CD4-positive, CD25-positive, alpha-beta regulatory T cell (primary cell): ENCODE results near the gene TMEM120B. TPM values are rescaled to one million over a fixed set of nuclear protein-coding genes. Genes with fewer than 3 reads are reported as not detected.

Source experiments
- ATAC-seq, 2 donors: fragments of 150-1000 bp; cut with Tn5 transposase; one replicate each; pipeline ENCODE4 v1.10.0; 2021; ENCODE audit warnings: low read depth in 2 of 2, moderate number of reproducible peaks in 2 of 2, moderate library complexity in 1 of 2
- DNase-seq, 3 donors: peaks; one replicate each; pipeline versions ENCODE4 v3.0.0 to v3.0.0-alpha.2; 2012 to 2022; ENCODE audit warnings: mixed read lengths in 1 of 3
- H3K27ac ChIP-seq: one replicate; pipeline ENCODE4 v1.7.0; 2013; ENCODE audit warnings: mild to moderate bottlenecking, low read length; ENCODE audit not compliant: insufficient read depth, poor library complexity, severe bottlenecking
- H3K27me3 ChIP-seq: one replicate; pipeline ENCODE4 v1.7.0; 2013; ENCODE audit warnings: low read length; ENCODE audit not compliant: control insufficient read depth, insufficient read depth
- H3K36me3 ChIP-seq: one replicate; pipeline ENCODE4 v1.7.0; 2013; ENCODE audit warnings: mild to moderate bottlenecking, low read length, moderate library complexity; ENCODE audit not compliant: control insufficient read depth, insufficient read depth
- H3K4me1 ChIP-seq: 2 replicates; pipeline ENCODE4 v1.7.0; 2013; ENCODE audit warnings: mild to moderate bottlenecking, low read length; ENCODE audit not compliant: insufficient read depth, control insufficient read depth, poor library complexity, severe bottlenecking
- H3K4me3 ChIP-seq: one replicate; pipeline ENCODE4 v1.7.0; 2013; ENCODE audit warnings: low read depth, mild to moderate bottlenecking, low read length, moderate library complexity
- H3K9me3 ChIP-seq, 2 experiments: 1 replicate in 1 of 2; 2 replicates in 1 of 2; pipeline ENCODE4 v1.7.0; 2013; ENCODE audit warnings: low read length in 2 of 2, mild to moderate bottlenecking in 1 of 2, moderate library complexity in 1 of 2; ENCODE audit not compliant: control insufficient read depth in 2 of 2
- H3K27ac Mint-ChIP-seq, 3 donors: one replicate each; pipeline ENCODE4 v1.8.0; 2020 to 2022; ENCODE audit warnings: mild to moderate bottlenecking in 3 of 3, mixed read lengths in 3 of 3, moderate library complexity in 2 of 3
- H3K27me3 Mint-ChIP-seq: one replicate; pipeline ENCODE4 v1.8.0; 2022; ENCODE audit warnings: mild to moderate bottlenecking, mixed read lengths
- H3K36me3 Mint-ChIP-seq: one replicate; pipeline ENCODE4 v1.8.0; 2020; ENCODE audit warnings: mixed read lengths
- H3K4me1 Mint-ChIP-seq, 4 donors: one replicate each; pipeline ENCODE4 v1.8.0; 2020 to 2022; ENCODE audit warnings: mixed read lengths in 4 of 4, mild to moderate bottlenecking in 1 of 4
- H3K4me3 Mint-ChIP-seq, 4 donors: one replicate each; pipeline ENCODE4 v1.8.0; 2020 to 2022; ENCODE audit warnings: mild to moderate bottlenecking in 4 of 4, mixed read lengths in 4 of 4, moderate library complexity in 3 of 4
- H3K9me3 Mint-ChIP-seq, 7 donors: one replicate each; pipeline ENCODE4 v1.8.0; 2020 to 2022; ENCODE audit warnings: mixed read lengths in 7 of 7, mild to moderate bottlenecking in 3 of 7, moderate library complexity in 2 of 7
- polyA plus RNA-seq, 4 donors: library from polyadenylated mRNA; unstranded; fragments of 300-500 nt; fragmentation: Illumina TruSeq; gene quantifications; one replicate each; pipeline ENCODE4 v1.2.3, GENCODE V29; 2021
- total RNA-seq: library from RNA; stranded (reverse); gene quantifications from one replicate; pipeline ENCODE4 v1.2.3, GENCODE V29; 2022

TMEM120B gene
- total and polyA plus RNA-seq, 5 donors from 2014 or later, result 2.6 to 7.5 (median 2.7) TPM

GRCh38 chr12:121813951-121814350 lies 101.4 kb downstream of the TMEM120B start:
- Mint-ChIP-seq H3K36me3 (peaks cover 35% of the 10 kb centered on the region), H3K27ac (peak overlapping the region in 1 of 3 donors; percentile 66), H3K4me1 (peaks cover 10 to 55% (median 29%) of the 10 kb centered on the region in 4 donors), H3K27me3 (no peaks in the 10 kb centered on the region), H3K9me3 (no peaks in the 10 kb centered on the region), H3K4me3 (peak overlapping the region in 3 of 4 donors; percentile 82 to 92 (median 88))
- DNase-seq, result no peak
- no peaks in the 10 kb centered on the region for H3K9me3 ChIP-seq
- peaks cover 48% of the 10 kb centered on the region for H3K4me1 ChIP-seq
- H3K4me3 ChIP-seq, result no peak overlapping the region
- H3K27ac ChIP-seq, result no peak overlapping the region
- no peak for ATAC-seq
- no peaks in the 10 kb centered on the region for H3K27me3 ChIP-seq
- peaks cover 67% of the 10 kb centered on the region for H3K36me3 ChIP-seq

- Histone ChIP-seq H3K27me3 (no peaks in the 10 kb centered on the region), H3K36me3 (peaks cover 67% of the 10 kb centered on the region), H3K4me3 (no peak overlapping the region), H3K9me3 (no peaks in the 10 kb centered on the region), H3K4me1 (peaks cover 47% of the 10 kb centered on the region), H3K27ac (no peak overlapping the region)
- DNase-seq (no peak), ATAC-seq (no peak)
- peaks cover 29% of the 10 kb centered on the region for H3K36me3 Mint-ChIP-seq
- no peaks in the 10 kb centered on the region for H3K9me3 Mint-ChIP-seq
- H3K4me3 Mint-ChIP-seq, result no peak overlapping the region
- no peak overlapping the region for H3K27ac Mint-ChIP-seq
- no peaks in the 10 kb centered on the region for H3K27me3 Mint-ChIP-seq
- H3K4me1 Mint-ChIP-seq, result peaks cover 5 to 52% (median 26%) of the 10 kb centered on the region in 4 donors
Observed at GRCh38 chr12:121814429-121815119, 102.0 kb downstream of the TMEM120B start.

GRCh38 chr12:121815263-121815662 lies 102.7 kb downstream of the TMEM120B start:
- H3K27me3 ChIP-seq, result no peaks in the 10 kb centered on the region
- no peak for DNase-seq
- H3K4me1 ChIP-seq, result peaks cover 40% of the 10 kb centered on the region
- peaks cover 5 to 48% (median 25%) of the 10 kb centered on the region in 4 donors for H3K4me1 Mint-ChIP-seq
- H3K27me3 Mint-ChIP-seq, result no peaks in the 10 kb centered on the region
- H3K36me3 Mint-ChIP-seq, result peaks cover 27% of the 10 kb centered on the region
- peaks cover 69% of the 10 kb centered on the region for H3K36me3 ChIP-seq
- ATAC-seq, result no peak
- no peak overlapping the region for H3K4me3 ChIP-seq
- H3K27ac ChIP-seq, result no peak overlapping the region
- H3K9me3 ChIP-seq, result no peaks in the 10 kb centered on the region
- peak overlapping the region in 2 of 4 donors; percentile 32 to 41 for H3K4me3 Mint-ChIP-seq
- peak overlapping the region in 1 of 3 donors; percentile 43 for H3K27ac Mint-ChIP-seq
- H3K9me3 Mint-ChIP-seq, result no peaks in the 10 kb centered on the region

GRCh38 chr12:121816925-121817647 lies 104.5 kb downstream of the TMEM120B start:
- DNase-seq (no peak), ATAC-seq (no peak)
- Histone ChIP-seq H3K27me3 (no peaks in the 10 kb centered on the region), H3K4me3 (no peak overlapping the region), H3K36me3 (peaks cover 80% of the 10 kb centered on the region), H3K9me3 (no peaks in the 10 kb centered on the region), H3K27ac (no peak overlapping the region), H3K4me1 (peaks cover 21% of the 10 kb centered on the region)
- Mint-ChIP-seq H3K4me3 (peak overlapping the region in 2 of 4 donors; percentile 62 to 83), H3K27ac (peak overlapping the region in 1 of 3 donors; percentile 57), H3K36me3 (peaks cover 26% of the 10 kb centered on the region), H3K27me3 (no peaks in the 10 kb centered on the region), H3K9me3 (no peaks in the 10 kb centered on the region), H3K4me1 (peaks cover 0 to 36% (median 23%) of the 10 kb centered on the region in 4 donors)

GRCh38 chr12:121817648-121818043 lies 105.1 kb downstream of the TMEM120B start:
- DNase-seq, result no peak
- peaks cover 26% of the 10 kb centered on the region for H3K36me3 Mint-ChIP-seq
- Histone ChIP-seq H3K27me3 (no peaks in the 10 kb centered on the region), H3K27ac (no peak overlapping the region), H3K4me1 (peaks cover 16% of the 10 kb centered on the region), H3K9me3 (no peaks in the 10 kb centered on the region), H3K36me3 (peaks cover 84% of the 10 kb centered on the region), H3K4me3 (no peak overlapping the region)
- peaks cover 0 to 34% (median 22%) of the 10 kb centered on the region in 4 donors for H3K4me1 Mint-ChIP-seq
- H3K9me3 Mint-ChIP-seq, result no peaks in the 10 kb centered on the region
- no peaks in the 10 kb centered on the region for H3K27me3 Mint-ChIP-seq
- H3K27ac Mint-ChIP-seq, result no peak overlapping the region
- H3K4me3 Mint-ChIP-seq, result no peak overlapping the region
- ATAC-seq, result no peak

- no peak for ATAC-seq
- Mint-ChIP-seq H3K27ac (peak overlapping the region in 1 of 3 donors; percentile 12), H3K36me3 (peaks cover 21% of the 10 kb centered on the region), H3K4me1 (peaks cover 0 to 22% (median 12%) of the 10 kb centered on the region in 4 donors), H3K27me3 (no peaks in the 10 kb centered on the region), H3K4me3 (no peak overlapping the region), H3K9me3 (no peaks in the 10 kb centered on the region)
- H3K27ac ChIP-seq, result no peak overlapping the region
- no peaks in the 10 kb centered on the region for H3K27me3 ChIP-seq
- no peaks in the 10 kb centered on the region for H3K9me3 ChIP-seq
- H3K36me3 ChIP-seq, result peaks cover 85% of the 10 kb centered on the region
- H3K4me1 ChIP-seq, result peaks cover 2% of the 10 kb centered on the region
- H3K4me3 ChIP-seq, result no peak overlapping the region
- no peak for DNase-seq
Observed at GRCh38 chr12:121819212-121819949, 106.8 kb downstream of the TMEM120B start.

- H3K36me3 ChIP-seq, result peaks cover 83% of the 10 kb centered on the region
- Mint-ChIP-seq H3K9me3 (peaks cover 0 to 1% (median 0%) of the 10 kb centered on the region in 7 donors), H3K4me3 (no peak overlapping the region), H3K27ac (no peak overlapping the region), H3K4me1 (peaks cover 0 to 20% (median 12%) of the 10 kb centered on the region in 4 donors), H3K27me3 (no peaks in the 10 kb centered on the region), H3K36me3 (peaks cover 19% of the 10 kb centered on the region)
- no peak for DNase-seq
- no peak for ATAC-seq
- no peak overlapping the region for H3K4me3 ChIP-seq
- no peaks in the 10 kb centered on the region for H3K27me3 ChIP-seq
- peaks cover 2% of the 10 kb centered on the region for H3K4me1 ChIP-seq
- no peak overlapping the region for H3K27ac ChIP-seq
- H3K9me3 ChIP-seq, result no peaks in the 10 kb centered on the region
Observed at GRCh38 chr12:121820056-121820455, 107.5 kb downstream of the TMEM120B start.
